Activated T-helper 17 cell treated with anti-CD3 and anti-CD28 coated beads, Interleukin-2, amount 50 U/mL, for 72 hours (primary cell): ENCODE results near the gene SAP25. TPM values are rescaled to one million over a fixed set of nuclear protein-coding genes. Genes with fewer than 3 reads are reported as not detected.
A peak's percentile ranks its signal among the peaks of the same experiment; 100 is the strongest.

Experiments used
- ATAC-seq: fragments of 150-1000 bp; cut with Tn5 transposase; replicated peaks from 2 replicates; pipeline ENCODE4 v1.10.0; 2021; ENCODE audit warnings: mild to moderate bottlenecking, moderate library complexity
- H3K27ac Mint-ChIP-seq: one replicate; pipeline ENCODE4 v1.8.0; 2022; ENCODE audit warnings: mixed read lengths
- H3K27me3 Mint-ChIP-seq: one replicate; pipeline ENCODE4 v1.8.0; 2022; ENCODE audit warnings: mixed read lengths
- H3K36me3 Mint-ChIP-seq: one replicate; pipeline ENCODE4 v1.8.0; 2022; ENCODE audit warnings: low read depth, mild to moderate bottlenecking, mixed read lengths
- H3K4me1 Mint-ChIP-seq: one replicate; pipeline ENCODE4 v1.8.0; 2022; ENCODE audit warnings: mixed read lengths
- H3K4me3 Mint-ChIP-seq: one replicate; pipeline ENCODE4 v1.8.0; 2022; ENCODE audit warnings: mild to moderate bottlenecking, mixed read lengths
- H3K9me3 Mint-ChIP-seq: one replicate; pipeline ENCODE4 v1.8.0; 2022; ENCODE audit warnings: mixed read lengths
- total RNA-seq, 2 donors: library from RNA; stranded (reverse); gene quantifications; one replicate each; pipeline ENCODE4 v1.2.3, GENCODE V29; 2022

Gene SAP25
- total RNA-seq, 2 donors from 2014 or later: 7.6 to 12.9 TPM

GRCh38 chr7:100585511-100586265 is 12.0 kb upstream of the SAP25 start, which contains the start of gene LRCH4:
LRCH4 (minus strand) TSS chr7:100586129; CDS start chr7:100586100, 29 bp downstream.
- Mint-ChIP-seq H3K27me3 (no peaks in the 10 kb centered on the region), H3K4me1 (peaks cover 18% of the 10 kb centered on the region), H3K27ac (peak within 1 kb of the TSS; percentile 98), H3K36me3 (peaks cover 25% of the 10 kb centered on the region), H3K9me3 (no peaks in the 10 kb centered on the region), H3K4me3 (peak within 1 kb of the TSS; percentile 98)
- ATAC-seq: peak; percentile 30

GRCh38 chr7:100584683-100585510 is 11.2 kb upstream of the SAP25 start:
- Mint-ChIP-seq H3K4me3 (peak overlapping the region; percentile 98), H3K27ac (peak overlapping the region; percentile 98), H3K9me3 (no peaks in the 10 kb centered on the region), H3K36me3 (peaks cover 25% of the 10 kb centered on the region), H3K27me3 (no peaks in the 10 kb centered on the region), H3K4me1 (peaks cover 18% of the 10 kb centered on the region)
- no peak for ATAC-seq

- no peaks in the 10 kb centered on the region for H3K27me3 Mint-ChIP-seq
- H3K4me3 Mint-ChIP-seq: peak overlapping the region; percentile 98
- H3K9me3 Mint-ChIP-seq: no peaks in the 10 kb centered on the region
- peak overlapping the region; percentile 98 for H3K27ac Mint-ChIP-seq
- H3K36me3 Mint-ChIP-seq: peaks cover 25% of the 10 kb centered on the region
- peaks cover 18% of the 10 kb centered on the region for H3K4me1 Mint-ChIP-seq
- ATAC-seq: no peak
Measured at GRCh38 chr7:100584054-100584682, 10.5 kb upstream of the SAP25 start.

GRCh38 chr7:100583132-100584053 is 9.7 kb upstream of the SAP25 start:
- H3K36me3 Mint-ChIP-seq: peaks cover 25% of the 10 kb centered on the region
- no peaks in the 10 kb centered on the region for H3K9me3 Mint-ChIP-seq
- no peaks in the 10 kb centered on the region for H3K27me3 Mint-ChIP-seq
- peak overlapping the region; percentile 98 for H3K4me3 Mint-ChIP-seq
- peak overlapping the region; percentile 98 for H3K27ac Mint-ChIP-seq
- ATAC-seq: peak; percentile 25
- H3K4me1 Mint-ChIP-seq: peaks cover 18% of the 10 kb centered on the region

- H3K36me3 Mint-ChIP-seq: peaks cover 25% of the 10 kb centered on the region
- H3K9me3 Mint-ChIP-seq: no peaks in the 10 kb centered on the region
- ATAC-seq: no peak
- H3K4me1 Mint-ChIP-seq: peaks cover 18% of the 10 kb centered on the region
- H3K27ac Mint-ChIP-seq: peak overlapping the region; percentile 98
- no peaks in the 10 kb centered on the region for H3K27me3 Mint-ChIP-seq
- peak overlapping the region; percentile 98 for H3K4me3 Mint-ChIP-seq
Measured at GRCh38 chr7:100582650-100583049, 8.9 kb upstream of the SAP25 start.

- Mint-ChIP-seq H3K4me3 (peak overlapping the region; percentile 98), H3K36me3 (peaks cover 25% of the 10 kb centered on the region), H3K27ac (peak overlapping the region; percentile 98), H3K27me3 (no peaks in the 10 kb centered on the region), H3K9me3 (no peaks in the 10 kb centered on the region), H3K4me1 (peaks cover 18% of the 10 kb centered on the region)
- no peak for ATAC-seq
Measured at GRCh38 chr7:100582041-100582579, 8.4 kb upstream of the SAP25 start.

GRCh38 chr7:100580466-100581283 is 7.0 kb upstream of the SAP25 start:
- no peak for ATAC-seq
- H3K4me3 Mint-ChIP-seq: no peak overlapping the region
- peaks cover 28% of the 10 kb centered on the region for H3K36me3 Mint-ChIP-seq
- no peaks in the 10 kb centered on the region for H3K9me3 Mint-ChIP-seq
- peaks cover 18% of the 10 kb centered on the region for H3K4me1 Mint-ChIP-seq
- H3K27ac Mint-ChIP-seq: no peak overlapping the region
- no peaks in the 10 kb centered on the region for H3K27me3 Mint-ChIP-seq

- no peak overlapping the region for H3K4me3 Mint-ChIP-seq
- H3K27me3 Mint-ChIP-seq: no peaks in the 10 kb centered on the region
- no peaks in the 10 kb centered on the region for H3K9me3 Mint-ChIP-seq
- H3K27ac Mint-ChIP-seq: no peak overlapping the region
- peaks cover 4% of the 10 kb centered on the region for H3K4me1 Mint-ChIP-seq
- peaks cover 29% of the 10 kb centered on the region for H3K36me3 Mint-ChIP-seq
- no peak for ATAC-seq
Measured at GRCh38 chr7:100578246-100579183, 4.8 kb upstream of the SAP25 start.

GRCh38 chr7:100577507-100577906 is 3.8 kb upstream of the SAP25 start:
- no peak for ATAC-seq
- no peaks in the 10 kb centered on the region for H3K9me3 Mint-ChIP-seq
- no peaks in the 10 kb centered on the region for H3K4me1 Mint-ChIP-seq
- H3K36me3 Mint-ChIP-seq: peaks cover 27% of the 10 kb centered on the region
- no peak overlapping the region for H3K4me3 Mint-ChIP-seq
- no peak overlapping the region for H3K27ac Mint-ChIP-seq
- no peaks in the 10 kb centered on the region for H3K27me3 Mint-ChIP-seq

GRCh38 chr7:100577103-100577502 is 3.4 kb upstream of the SAP25 start:
- H3K4me3 Mint-ChIP-seq: no peak overlapping the region
- ATAC-seq: no peak
- H3K4me1 Mint-ChIP-seq: peaks cover under 1% of the 10 kb centered on the region
- H3K27ac Mint-ChIP-seq: no peak overlapping the region
- H3K36me3 Mint-ChIP-seq: peaks cover 29% of the 10 kb centered on the region
- H3K9me3 Mint-ChIP-seq: no peaks in the 10 kb centered on the region
- no peaks in the 10 kb centered on the region for H3K27me3 Mint-ChIP-seq

GRCh38 chr7:100576384-100576993 is 2.8 kb upstream of the SAP25 start:
- ATAC-seq: no peak
- H3K36me3 Mint-ChIP-seq: peaks cover 29% of the 10 kb centered on the region
- H3K27me3 Mint-ChIP-seq: no peaks in the 10 kb centered on the region
- H3K4me1 Mint-ChIP-seq: peaks cover 5% of the 10 kb centered on the region
- H3K9me3 Mint-ChIP-seq: no peaks in the 10 kb centered on the region
- no peak overlapping the region for H3K4me3 Mint-ChIP-seq
- H3K27ac Mint-ChIP-seq: no peak overlapping the region
